ENCODE data around the gene OR4E2.

OR4E2 gene

GRCh38 chr14:21712036-21712435 lies 58.4 kb downstream of the OR4E2 start:
- no peak overlapping the region for H3K4me3 Mint-ChIP-seq

GRCh38 chr14:21714318-21714929 lies 60.8 kb downstream of the OR4E2 start:
- Mint-ChIP-seq H3K9me3 (no peaks in the 10 kb centered on the region), H3K4me3 (no peak overlapping the region), H3K27me3 (ENCODE audit: low read depth) (peaks cover 7% of the 10 kb centered on the region), H3K27ac (no peak overlapping the region), H3K36me3 (ENCODE audit: low read depth) (no peaks in the 10 kb centered on the region), H3K4me1 (no peaks in the 10 kb centered on the region)
- no peak for TF ChIP-seq CTCF (IDR thresholded peaks at IDR 0.05; ENCODE audit: unreplicated experiment in 3 of 3)

More at GRCh38 chr14:21712036-21712435, 58.4 kb downstream of the OR4E2 start:
- Mint-ChIP-seq H3K27me3 (ENCODE audit: low read depth) (peaks cover 7% of the 10 kb centered on the region), H3K9me3 (peaks cover 6% of the 10 kb centered on the region), H3K36me3 (ENCODE audit: low read depth) (no peaks in the 10 kb centered on the region), H3K4me1 (no peaks in the 10 kb centered on the region), H3K27ac (no peak overlapping the region)
- no peak for TF ChIP-seq CTCF (IDR thresholded peaks at IDR 0.05; ENCODE audit: unreplicated experiment in 3 of 3)
